ENCODE data around the gene PERM1. TPM values are rescaled to one million over a fixed set of nuclear protein-coding genes. Genes with fewer than 3 reads are reported as not detected.

The PERM1 gene
- total RNA-seq, 1 donor from 2014 or later, result not detected

GRCh38 chr1:936348-937264 lies 45.3 kb downstream of the PERM1 start:
- Mint-ChIP-seq H3K9me3 (ENCODE audit: unreplicated experiment) (no peaks in the 10 kb centered on the region), H3K27me3 (ENCODE audit: unreplicated experiment) (no peaks in the 10 kb centered on the region), H3K27ac (ENCODE audit: unreplicated experiment) (no peak overlapping the region), H3K4me1 (ENCODE audit: unreplicated experiment) (peaks cover 38% of the 10 kb centered on the region), H3K36me3 (ENCODE audit: unreplicated experiment) (no peaks in the 10 kb centered on the region), H3K4me3 (ENCODE audit: unreplicated experiment) (no peak overlapping the region)
- no peak for DNase-seq (ENCODE audit: extremely low spot score, unreplicated experiment)
- no peak for TF ChIP-seq CTCF (IDR thresholded peaks at IDR 0.05)

GRCh38 chr1:935751-936231 lies 46.1 kb downstream of the PERM1 start:
- Mint-ChIP-seq H3K4me3 (ENCODE audit: unreplicated experiment) (no peak overlapping the region), H3K27ac (ENCODE audit: unreplicated experiment) (no peak overlapping the region), H3K4me1 (ENCODE audit: unreplicated experiment) (peaks cover 38% of the 10 kb centered on the region), H3K9me3 (ENCODE audit: unreplicated experiment) (no peaks in the 10 kb centered on the region), H3K36me3 (ENCODE audit: unreplicated experiment) (no peaks in the 10 kb centered on the region), H3K27me3 (ENCODE audit: unreplicated experiment) (no peaks in the 10 kb centered on the region)
- DNase-seq (ENCODE audit: extremely low spot score, unreplicated experiment), result no peak
- TF ChIP-seq CTCF (IDR thresholded peaks at IDR 0.05), result no peak

- no peak for TF ChIP-seq CTCF (IDR thresholded peaks at IDR 0.05)
- Mint-ChIP-seq H3K27me3 (ENCODE audit: unreplicated experiment) (no peaks in the 10 kb centered on the region), H3K4me3 (ENCODE audit: unreplicated experiment) (no peak overlapping the region)
Observed at GRCh38 chr1:934991-935750, 46.7 kb downstream of the PERM1 start.

GRCh38 chr1:933603-933940 lies 48.3 kb downstream of the PERM1 start:
- Mint-ChIP-seq H3K4me3 (ENCODE audit: unreplicated experiment) (no peak overlapping the region), H3K36me3 (ENCODE audit: unreplicated experiment) (no peaks in the 10 kb centered on the region), H3K27me3 (ENCODE audit: unreplicated experiment) (no peaks in the 10 kb centered on the region), H3K4me1 (ENCODE audit: unreplicated experiment) (peaks cover 28% of the 10 kb centered on the region), H3K9me3 (ENCODE audit: unreplicated experiment) (no peaks in the 10 kb centered on the region), H3K27ac (ENCODE audit: unreplicated experiment) (no peak overlapping the region)
- TF ChIP-seq CTCF (IDR thresholded peaks at IDR 0.05), result no peak
- DNase-seq (ENCODE audit: extremely low spot score, unreplicated experiment), result no peak

More at GRCh38 chr1:934991-935750, 46.7 kb downstream of the PERM1 start:
- H3K4me1 Mint-ChIP-seq (ENCODE audit: unreplicated experiment), result peaks cover 36% of the 10 kb centered on the region
- no peak overlapping the region for H3K27ac Mint-ChIP-seq (ENCODE audit: unreplicated experiment)
- no peak for DNase-seq (ENCODE audit: extremely low spot score, unreplicated experiment)
- no peaks in the 10 kb centered on the region for H3K9me3 Mint-ChIP-seq (ENCODE audit: unreplicated experiment)
- H3K36me3 Mint-ChIP-seq (ENCODE audit: unreplicated experiment), result no peaks in the 10 kb centered on the region
